Panc1 (cell line): ENCODE data around the gene ANO9.

Source experiments
- POLR2AphosphoS5 ChIP-seq: IDR thresholded peaks from 2 replicates; pipeline ENCODE4 v1.6.1; 2012; ENCODE audit warnings: mild to moderate bottlenecking, low read depth, low read length, moderate library complexity
- TF ChIP-seq, protein P1 (sequence below): fragments of 450-650 bp; IDR thresholded peaks from 2 replicates; pipeline ENCODE4 v1.5.1; 2017; ENCODE audit warnings: mild to moderate bottlenecking

GRCh38 chr11:474914-475506 lies 33.2 kb upstream of the ANO9 start:
- TF ChIP-seq, protein P1, sequence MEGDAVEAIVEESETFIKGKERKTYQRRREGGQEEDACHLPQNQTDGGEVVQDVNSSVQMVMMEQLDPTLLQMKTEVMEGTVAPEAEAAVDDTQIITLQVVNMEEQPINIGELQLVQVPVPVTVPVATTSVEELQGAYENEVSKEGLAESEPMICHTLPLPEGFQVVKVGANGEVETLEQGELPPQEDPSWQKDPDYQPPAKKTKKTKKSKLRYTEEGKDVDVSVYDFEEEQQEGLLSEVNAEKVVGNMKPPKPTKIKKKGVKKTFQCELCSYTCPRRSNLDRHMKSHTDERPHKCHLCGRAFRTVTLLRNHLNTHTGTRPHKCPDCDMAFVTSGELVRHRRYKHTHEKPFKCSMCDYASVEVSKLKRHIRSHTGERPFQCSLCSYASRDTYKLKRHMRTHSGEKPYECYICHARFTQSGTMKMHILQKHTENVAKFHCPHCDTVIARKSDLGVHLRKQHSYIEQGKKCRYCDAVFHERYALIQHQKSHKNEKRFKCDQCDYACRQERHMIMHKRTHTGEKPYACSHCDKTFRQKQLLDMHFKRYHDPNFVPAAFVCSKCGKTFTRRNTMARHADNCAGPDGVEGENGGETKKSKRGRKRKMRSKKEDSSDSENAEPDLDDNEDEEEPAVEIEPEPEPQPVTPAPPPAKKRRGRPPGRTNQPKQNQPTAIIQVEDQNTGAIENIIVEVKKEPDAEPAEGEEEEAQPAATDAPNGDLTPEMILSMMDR, result no peak
- TF ChIP-seq POLR2AphosphoS5, result no peak
